WTC11 (cell line): Measurements from ENCODE around the gene EEIG2.

Experiments
- ATF2 ChIP-seq: sonication (generic); formaldehyde crosslinking; IDR thresholded peaks from 2 replicates; pipeline ENCODE4 v1.8.1; 2022; ENCODE audit warnings: low read depth, missing genetic modification reagents, borderline replicate concordance
- ATF6 ChIP-seq: sonication (generic); formaldehyde crosslinking; IDR thresholded peaks from 2 replicates; pipeline ENCODE4 v1.8.1; 2023; ENCODE audit warnings: mild to moderate bottlenecking, missing genetic modification reagents
- CREB1 ChIP-seq: sonication (generic); formaldehyde crosslinking; IDR thresholded peaks from 2 replicates; pipeline ENCODE4 v1.8.0; 2023; ENCODE audit warnings: mild to moderate bottlenecking, missing genetic modification reagents
- CTCF ChIP-seq: fragments of 200-600 bp; IDR thresholded peaks from 2 replicates; pipeline ENCODE4 v1.8.0; 2022; ENCODE audit warnings: antibody characterized with exemption
- E2F4 ChIP-seq: sonication (generic); formaldehyde crosslinking; IDR thresholded peaks from 2 replicates; pipeline ENCODE4 v1.8.1; 2022; ENCODE audit warnings: low read depth, mild to moderate bottlenecking, moderate library complexity, missing genetic modification reagents, borderline replicate concordance
- ESRRA ChIP-seq: sonication (generic); formaldehyde crosslinking; IDR thresholded peaks from 2 replicates; pipeline ENCODE4 v1.8.1; 2022; ENCODE audit warnings: mild to moderate bottlenecking, missing genetic modification reagents, borderline replicate concordance
- FOXP1 ChIP-seq: sonication (generic); formaldehyde crosslinking; IDR thresholded peaks from 2 replicates; pipeline ENCODE4 v1.8.0; 2022; ENCODE audit warnings: missing genetic modification reagents, mild to moderate bottlenecking, moderate library complexity, borderline replicate concordance
- HMGXB4 ChIP-seq: sonication (generic); formaldehyde crosslinking; IDR thresholded peaks from 2 replicates; pipeline ENCODE4 v1.8.1; 2023; ENCODE audit warnings: mild to moderate bottlenecking, moderate library complexity, missing genetic modification reagents
- NFYB ChIP-seq: sonication (generic); formaldehyde crosslinking; conservative IDR thresholded peaks from 2 replicates; pipeline ENCODE4 v1.8.0; 2022; ENCODE audit warnings: low read depth, missing genetic modification reagents
- NR3C1 ChIP-seq: sonication (generic); formaldehyde crosslinking; conservative IDR thresholded peaks from 2 replicates; pipeline ENCODE4 v1.8.1; 2023; ENCODE audit warnings: low read depth, mild to moderate bottlenecking, missing genetic modification reagents
- SOX15 ChIP-seq: fragments of 250-450 bp; sonication (Bioruptor Pico); IDR thresholded peaks from 2 replicates; pipeline ENCODE4 v1.9.0; 2021; ENCODE audit warnings: mild to moderate bottlenecking
- SP1 ChIP-seq: sonication (generic); formaldehyde crosslinking; conservative IDR thresholded peaks from 2 replicates; pipeline ENCODE4 v1.8.1; 2022; ENCODE audit warnings: missing genetic modification reagents
- ZNF396 ChIP-seq: fragments of 250-450 bp; sonication (Bioruptor Pico); IDR thresholded peaks from 2 replicates; pipeline ENCODE4 v1.8.0; 2021; ENCODE audit warnings: mild to moderate bottlenecking, moderate library complexity, borderline replicate concordance

GRCh38 chr1:108540977-108541376, 18.9 kb upstream of the EEIG2 start:
- no peak for TF ChIP-seq CTCF
- no peak for TF ChIP-seq ZNF396
- no peak for TF ChIP-seq ATF2
- TF ChIP-seq NR3C1 = no peak
- TF ChIP-seq SOX15 (CRISPR knock-in tag) = no peak
- TF ChIP-seq NFYB = no peak
- no peak for TF ChIP-seq SP1 (CRISPR knock-in tag)
- no peak for TF ChIP-seq E2F4
- TF ChIP-seq CREB1 (CRISPR knock-in tag) = no peak
- TF ChIP-seq ATF6 (CRISPR knock-in tag) = no peak
- no peak for TF ChIP-seq FOXP1
- TF ChIP-seq ESRRA (CRISPR knock-in tag) = no peak
- no peak for TF ChIP-seq HMGXB4 (CRISPR knock-in tag)
